ENCODE data around the gene RASGRP1.
A peak's percentile ranks its signal among the peaks of the same experiment; 100 is the strongest.

The RASGRP1 gene

GRCh38 chr15:38455092-38455491 lies 109.5 kb downstream of the RASGRP1 start:
- no peak for TF ChIP-seq FOXA1 (IDR thresholded peaks at IDR 0.05)
- no peak for TF ChIP-seq PKNOX1 (IDR thresholded peaks at IDR 0.05)
- no peak for TF ChIP-seq SUZ12 (IDR thresholded peaks at IDR 0.05)
- no peak for TF ChIP-seq FOXM1 (IDR thresholded peaks at IDR 0.05; ENCODE audit: borderline replicate concordance)
- TF ChIP-seq BHLHE40 (IDR thresholded peaks at IDR 0.05; ENCODE audit: borderline replicate concordance), result no peak
- no peak for TF ChIP-seq TARDBP (IDR thresholded peaks at IDR 0.05)
- no peak for TF ChIP-seq ELF4 (IDR thresholded peaks at IDR 0.05)
- TF ChIP-seq L3MBTL2 (conservative IDR thresholded peaks at IDR 0.05), result no peak
- no peak for TF ChIP-seq SP1 (IDR thresholded peaks at IDR 0.05)
- no peak for TF ChIP-seq HDGF (IDR thresholded peaks at IDR 0.05; ENCODE audit: borderline replicate concordance)
- TF ChIP-seq NFRKB (IDR thresholded peaks at IDR 0.05), result no peak
- no peak for TF ChIP-seq LEF1 (IDR thresholded peaks at IDR 0.05; ENCODE audit: borderline replicate concordance)
- no peak for TF ChIP-seq CTBP1 (IDR thresholded peaks at IDR 0.05; ENCODE audit: borderline replicate concordance)
- TF ChIP-seq ARNT (IDR thresholded peaks at IDR 0.05), result no peak
- no peak for TF ChIP-seq ZNF384 (IDR thresholded peaks at IDR 0.05)
- TF ChIP-seq FOXK2 (IDR thresholded peaks at IDR 0.05), result no peak
- CTCF ChIA-PET, result interaction anchor here (1.4 to 1.7 kb wide), 2 partner anchors 14 to 245 kb away, joined by 4 to 8 read pairs; no protein-coding TSS in a partner anchor
- POLR2A ChIA-PET, result interaction anchor here (1.2 to 1.6 kb wide), 2 partner anchors 14 to 245 kb away, joined by 4 to 15 read pairs; no protein-coding TSS in a partner anchor
- no peak for DNase-seq (ENCODE audit: extremely low spot score)

- no peak for TF ChIP-seq CTBP1 (IDR thresholded peaks at IDR 0.05; ENCODE audit: borderline replicate concordance)
- TF ChIP-seq BHLHE40 (IDR thresholded peaks at IDR 0.05; ENCODE audit: borderline replicate concordance), result no peak
- no peak for TF ChIP-seq ZNF384 (IDR thresholded peaks at IDR 0.05)
- TF ChIP-seq LEF1 (IDR thresholded peaks at IDR 0.05; ENCODE audit: borderline replicate concordance), result no peak
- TF ChIP-seq TARDBP (IDR thresholded peaks at IDR 0.05), result no peak
- no peak for TF ChIP-seq L3MBTL2 (conservative IDR thresholded peaks at IDR 0.05)
- TF ChIP-seq HDGF (IDR thresholded peaks at IDR 0.05; ENCODE audit: borderline replicate concordance), result no peak
- no peak for TF ChIP-seq FOXK2 (IDR thresholded peaks at IDR 0.05)
- no peak for TF ChIP-seq FOXA1 (IDR thresholded peaks at IDR 0.05)
- no peak for TF ChIP-seq ARNT (IDR thresholded peaks at IDR 0.05)
- TF ChIP-seq FOXM1 (IDR thresholded peaks at IDR 0.05; ENCODE audit: borderline replicate concordance), result no peak
- TF ChIP-seq NFRKB (IDR thresholded peaks at IDR 0.05), result no peak
- TF ChIP-seq PKNOX1 (IDR thresholded peaks at IDR 0.05), result no peak
- no peak for TF ChIP-seq SUZ12 (IDR thresholded peaks at IDR 0.05)
- TF ChIP-seq ELF4 (IDR thresholded peaks at IDR 0.05), result no peak
- no peak for TF ChIP-seq SP1 (IDR thresholded peaks at IDR 0.05)
- ChIA-PET CTCF (interaction anchor here (0.6 to 1.7 kb wide), 3 partner anchors 14 to 1305 kb away, joined by 3 to 8 read pairs (median 4); no protein-coding TSS in a partner anchor), POLR2A (interaction anchor here (0.9 to 1.6 kb wide), 4 partner anchors 14 to 245 kb away, joined by 3 to 15 read pairs (median 4); no protein-coding TSS in a partner anchor)
- no peak for DNase-seq (ENCODE audit: extremely low spot score)
Measured at GRCh38 chr15:38454696-38455090, 109.9 kb downstream of the RASGRP1 start.

DNA sequence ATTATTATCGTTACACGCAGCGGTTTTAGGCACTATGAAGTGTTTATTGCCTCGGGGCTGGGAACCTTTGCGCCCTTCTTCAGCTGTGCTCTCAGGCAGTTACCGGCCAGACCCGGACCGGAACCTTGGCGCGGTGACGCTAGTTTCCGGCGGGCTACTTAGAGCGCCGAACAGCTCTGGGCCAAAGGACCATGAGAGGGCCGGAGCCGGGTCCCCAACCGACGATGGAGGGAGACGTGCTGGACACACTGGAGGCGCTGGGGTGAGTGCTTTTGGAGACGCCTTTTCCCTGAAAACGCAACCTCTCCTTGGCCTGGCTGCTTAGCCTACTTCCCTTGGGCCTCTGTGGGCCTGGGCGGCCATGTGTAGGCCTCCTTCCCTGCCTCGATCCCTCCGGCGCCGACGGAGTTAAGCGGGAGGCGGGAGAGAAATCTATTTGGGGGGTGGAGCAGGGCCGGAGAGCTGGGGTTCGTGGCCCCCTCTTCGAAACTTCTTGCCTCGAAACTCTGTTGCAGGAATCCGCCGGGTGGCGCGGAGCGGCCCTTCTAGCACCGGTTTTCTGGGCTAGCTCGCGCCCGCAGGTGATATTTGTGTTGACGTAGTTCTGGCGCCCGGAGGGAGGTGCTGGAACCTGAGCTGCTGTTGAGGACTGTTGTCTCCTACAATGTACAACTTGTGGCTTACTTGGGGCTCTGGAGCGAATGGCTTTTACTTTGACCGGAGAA lies 110.5 kb downstream of the RASGRP1 start, which contains the start of gene FAM98B:
TSS of gene FAM98B (plus strand) at position 157 of the 725 bp plus-strand sequence. CDS start at position 192, 35 bp downstream.
- DNase-seq (ENCODE audit: extremely low spot score), result peak; percentile 65
- no peak for TF ChIP-seq PKNOX1 (IDR thresholded peaks at IDR 0.05)
- TF ChIP-seq CTBP1 (IDR thresholded peaks at IDR 0.05; ENCODE audit: borderline replicate concordance), result 0 out of 2 replicates have a peak, but pooled peaks have one; percentile 44
- no peak for TF ChIP-seq FOXK2 (IDR thresholded peaks at IDR 0.05)
- peak; percentile 80 for TF ChIP-seq L3MBTL2 (conservative IDR thresholded peaks at IDR 0.05)
- TF ChIP-seq ARNT (IDR thresholded peaks at IDR 0.05), result 0 out of 2 replicates have a peak, but pooled peaks have one; percentile 18
- no peak for TF ChIP-seq ZNF384 (IDR thresholded peaks at IDR 0.05)
- no peak for TF ChIP-seq TARDBP (IDR thresholded peaks at IDR 0.05)
- TF ChIP-seq LEF1 (IDR thresholded peaks at IDR 0.05; ENCODE audit: borderline replicate concordance), result no peak
- TF ChIP-seq FOXM1 (IDR thresholded peaks at IDR 0.05; ENCODE audit: borderline replicate concordance), result no peak; the same call in 1 of the 2 replicates
- TF ChIP-seq BHLHE40 (IDR thresholded peaks at IDR 0.05; ENCODE audit: borderline replicate concordance), result no peak
- peak; percentile 51; the same call in 1 of the 2 replicates for TF ChIP-seq NFRKB (IDR thresholded peaks at IDR 0.05)
- no peak for TF ChIP-seq FOXA1 (IDR thresholded peaks at IDR 0.05)
- no peak for TF ChIP-seq HDGF (IDR thresholded peaks at IDR 0.05; ENCODE audit: borderline replicate concordance)
- POLR2A ChIA-PET, result interaction anchor here (0.7 to 1.6 kb wide), 7 partner anchors 13 to 246 kb away, joined by 3 to 15 read pairs (median 4); partner anchors contain the start of gene SPRED1
- CTCF ChIA-PET, result interaction anchor here (0.6 to 1.7 kb wide), 4 partner anchors 13 to 1305 kb away, joined by 3 to 8 read pairs (median 4); no protein-coding TSS in a partner anchor

GRCh38 chr15:38441130-38441519 lies 123.5 kb downstream of the RASGRP1 start:
- TF ChIP-seq SUZ12 (IDR thresholded peaks at IDR 0.05) (no peak), SP1 (IDR thresholded peaks at IDR 0.05) (no peak), LEF1 (IDR thresholded peaks at IDR 0.05; ENCODE audit: borderline replicate concordance) (no peak), NFRKB (IDR thresholded peaks at IDR 0.05) (no peak), TARDBP (IDR thresholded peaks at IDR 0.05) (no peak), FOXK2 (IDR thresholded peaks at IDR 0.05) (no peak), FOXA1 (IDR thresholded peaks at IDR 0.05) (no peak), CTBP1 (IDR thresholded peaks at IDR 0.05; ENCODE audit: borderline replicate concordance) (no peak), HDGF (IDR thresholded peaks at IDR 0.05; ENCODE audit: borderline replicate concordance) (no peak)
- ChIA-PET POLR2A (interaction anchor here (3.1 kb wide), 1 partner anchor 13 kb away, joined by 15 read pairs; the partner anchor contains the start of gene FAM98B), CTCF (interaction anchor here (0.5 to 1.8 kb wide), 8 partner anchors 13 to 258 kb away, joined by 3 to 20 read pairs (median 5); no protein-coding TSS in a partner anchor)
- DNase-seq (ENCODE audit: extremely low spot score), result no peak
